OCI-LY7 (cell line): Measurements from ENCODE around the gene PRKG1. TPM values are rescaled to one million over a fixed set of nuclear protein-coding genes. Genes with fewer than 3 reads are reported as not detected.

Source experiments
- BruUV-seq: library from RNA; stranded (reverse); fragments of 400-500 nt; replicated peaks from 2 replicates; lab custom pipeline; 2021; lab: Mats Ljungman, UMichigan
- CTCF ChIA-PET: fragments of 300-600 bp; sonication (Branson Sonifier 250); formaldehyde crosslinking; loops from one replicate; lab custom pipeline; 2022; ENCODE audit warnings: antibody characterized with exemption; ENCODE audit not compliant: unreplicated experiment; lab: Charles Lee
- POLR2A ChIA-PET: fragments of 300-600 bp; sonication (Branson Sonifier 250); formaldehyde crosslinking; loops from one replicate; lab custom pipeline; 2022; ENCODE audit warnings: antibody characterized with exemption; lab: Charles Lee
- DNase-seq: peaks from one replicate; pipeline ENCODE4 v3.0.0-alpha.2; 2015; ENCODE audit warnings: low spot score
- H2AFZ ChIP-seq: fragments of 200-600 bp; sonication (generic), shearing (Covaris generic); 2 replicates; pipeline ENCODE4 v1.6.1; 2014; ENCODE audit warnings: mild to moderate bottlenecking, antibody characterized with exemption, low read length, moderate library complexity
- H3K27ac ChIP-seq: fragments of 200-600 bp; sonication (generic); 2 replicates; pipeline ENCODE4 v1.5.1; 2014; ENCODE audit warnings: mixed run types, low read depth, mild to moderate bottlenecking, moderate library complexity, low read length, inconsistent platforms; ENCODE audit not compliant: poor library complexity, severe bottlenecking
- H3K36me3 ChIP-seq: fragments of 200-600 bp; sonication (generic); 2 replicates; pipeline ENCODE4 v1.6.1; 2014; ENCODE audit warnings: mild to moderate bottlenecking, antibody characterized with exemption, low read length, moderate library complexity, mixed read lengths; ENCODE audit not compliant: insufficient read depth
- H3K4me1 ChIP-seq: fragments of 200-600 bp; sonication (generic); 2 replicates; pipeline ENCODE4 v1.5.1; 2014; ENCODE audit warnings: mild to moderate bottlenecking, low read length; ENCODE audit not compliant: insufficient read depth, poor library complexity, severe bottlenecking
- H3K4me2 ChIP-seq: fragments of 200-600 bp; sonication (generic); 2 replicates; pipeline ENCODE4 v1.6.1; 2014; ENCODE audit warnings: mild to moderate bottlenecking, low read length
- H3K4me3 ChIP-seq: fragments of 200-600 bp; sonication (generic); 2 replicates; pipeline ENCODE4 v1.5.1; 2014; ENCODE audit warnings: mild to moderate bottlenecking, low read depth, low read length; ENCODE audit not compliant: poor library complexity, severe bottlenecking
- H3K79me2 ChIP-seq: fragments of 200-600 bp; sonication (generic); 2 replicates; pipeline ENCODE4 v1.6.1; 2016; ENCODE audit warnings: low read depth, mild to moderate bottlenecking, low read length, moderate library complexity, mixed read lengths; ENCODE audit not compliant: insufficient read depth
- H3K9me2 ChIP-seq: fragments of 200-600 bp; sonication (generic); 2 replicates; pipeline ENCODE4 v1.6.1; 2016; ENCODE audit warnings: mild to moderate bottlenecking, low read length, mixed read lengths; ENCODE audit not compliant: insufficient read depth
- H3K9me3 ChIP-seq: fragments of 200-600 bp; sonication (generic); 2 replicates; pipeline ENCODE4 v1.6.1; 2014; ENCODE audit warnings: mild to moderate bottlenecking, mixed run types, low read length, mixed read lengths
- H4K20me1 ChIP-seq: fragments of 200-600 bp; sonication (generic); 2 replicates; pipeline ENCODE4 v1.6.1; 2014; ENCODE audit warnings: mild to moderate bottlenecking, antibody characterized with exemption, low read length, moderate library complexity, mixed read lengths; ENCODE audit not compliant: insufficient read depth
- CTCF ChIP-seq: fragments of 200-600 bp; sonication (generic); conservative IDR thresholded peaks from 2 replicates; pipeline ENCODE4 v1.5.1; 2014; ENCODE audit warnings: mild to moderate bottlenecking, antibody characterized with exemption, low read length, moderate library complexity, mixed read lengths
- EZH2phosphoT487 ChIP-seq: fragments of 200-600 bp; sonication (generic); IDR thresholded peaks from 2 replicates; pipeline ENCODE4 v1.6.1; 2018; ENCODE audit warnings: low read depth, borderline replicate concordance, mild to moderate bottlenecking, mixed run types, antibody characterized with exemption, low read length, moderate library complexity, mixed read lengths
- intact Hi-C: fragments of 100-400 bp; cut with micrococcal nuclease; formaldehyde crosslinking; loops from one replicate; pipeline ENCODE4 v1.10.0; 2022; ENCODE audit not compliant: unreplicated experiment
- total RNA-seq, 2 experiments: library from RNA; depleted of rRNA in 1 of 2; stranded (reverse); fragments of >200 nt in 1 of 2; shearing (Covaris generic) in 1 of 2; gene quantifications; 2 replicates each; pipeline ENCODE4 v1.2.3, GENCODE V29; 2014 to 2022

Gene PRKG1
- total RNA-seq, 2 experiments from 2014 or later = not detected

DNA sequence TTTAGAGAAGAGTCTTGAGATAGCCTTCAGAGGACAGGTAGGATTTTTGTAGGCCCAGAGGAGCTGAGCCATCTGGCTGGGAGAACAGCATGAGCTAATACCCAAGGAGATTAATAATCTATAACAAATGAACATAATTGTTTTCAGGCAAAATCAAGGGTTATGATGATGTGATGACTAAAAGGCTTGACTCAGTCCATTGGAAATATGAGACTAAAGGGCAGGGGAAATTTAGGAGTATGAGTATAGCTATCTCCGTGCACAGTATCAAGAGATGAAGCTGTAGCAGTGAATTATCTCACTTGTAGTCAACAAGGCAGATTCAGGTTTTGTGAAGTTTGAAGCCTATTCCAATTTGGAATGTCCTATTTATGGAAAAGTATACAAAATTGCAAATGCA lies 585.1 kb downstream of the PRKG1 start:
- no peak overlapping the region for H3K4me2 ChIP-seq
- CTCF ChIA-PET = interaction anchor here (0.8 kb wide), 1 partner anchor 23 kb away, joined by 3 read pairs; no protein-coding TSS in a partner anchor
- H3K79me2 ChIP-seq = no peaks in the 10 kb centered on the region
- no peak overlapping the region for H2AFZ ChIP-seq
- TF ChIP-seq CTCF (no peak), EZH2phosphoT487 (no peak)
- no peaks in the 10 kb centered on the region for H3K9me3 ChIP-seq
- no peak overlapping the region for H3K27ac ChIP-seq
- H3K4me1 ChIP-seq = no peaks in the 10 kb centered on the region
- POLR2A ChIA-PET = interaction anchor here (0.9 to 1.3 kb wide), 2 partner anchors 10 to 13 kb away, joined by 3 read pairs; no protein-coding TSS in a partner anchor
- no peak for DNase-seq
- BruUV-seq = no TSS peak
- intact Hi-C loops = loop anchor here (10.0 kb wide), 2 partner anchors 65 to 525 kb away; no protein-coding TSS in a partner anchor
- no peaks in the 10 kb centered on the region for H4K20me1 ChIP-seq
- H3K36me3 ChIP-seq = no peaks in the 10 kb centered on the region
- H3K4me3 ChIP-seq = no peak overlapping the region
- H3K9me2 ChIP-seq = no peaks in the 10 kb centered on the region

GRCh38 chr10:51663086-51663485 lies 588.8 kb downstream of the PRKG1 start:
- no peaks in the 10 kb centered on the region for H3K9me2 ChIP-seq
- H3K36me3 ChIP-seq = no peaks in the 10 kb centered on the region
- no peak overlapping the region for H3K27ac ChIP-seq
- no peaks in the 10 kb centered on the region for H3K79me2 ChIP-seq
- CTCF ChIA-PET = no interaction called here
- BruUV-seq = no TSS peak
- no peak for TF ChIP-seq EZH2phosphoT487
- no peak for TF ChIP-seq CTCF
- intact Hi-C loops = no loop called here
- H3K9me3 ChIP-seq = no peaks in the 10 kb centered on the region
- H3K4me3 ChIP-seq = no peak overlapping the region
- H4K20me1 ChIP-seq = no peaks in the 10 kb centered on the region
- no peak for DNase-seq
- POLR2A ChIA-PET = interaction anchor here (1.1 kb wide), 1 partner anchor 26 kb away, joined by 5 read pairs; no protein-coding TSS in a partner anchor
- H3K4me1 ChIP-seq = no peaks in the 10 kb centered on the region
- no peak overlapping the region for H3K4me2 ChIP-seq
- no peak overlapping the region for H2AFZ ChIP-seq

DNA sequence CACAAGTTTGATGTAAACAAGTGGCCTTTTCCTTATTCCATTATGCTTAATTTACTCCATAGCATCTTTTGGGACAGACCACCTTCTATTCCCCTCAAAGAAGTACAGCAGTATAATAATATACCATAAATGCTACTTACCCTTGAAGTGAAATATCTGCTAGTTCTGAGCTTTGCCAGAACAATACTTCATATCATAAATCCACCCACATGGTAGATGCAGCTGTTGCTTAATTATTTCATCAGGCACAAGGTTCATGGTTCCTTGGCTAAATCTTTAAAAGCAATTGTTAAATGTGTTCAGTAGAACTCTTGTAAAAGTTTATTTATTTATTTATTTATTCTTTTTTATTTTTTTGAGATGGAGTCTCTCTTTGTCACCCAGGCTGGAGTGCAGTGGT lies 592.2 kb downstream of the PRKG1 start:
- no peak for DNase-seq
- Histone ChIP-seq H3K4me1 (no peaks in the 10 kb centered on the region), H3K36me3 (no peaks in the 10 kb centered on the region), H3K9me2 (no peaks in the 10 kb centered on the region), H3K4me3 (no peak overlapping the region), H2AFZ (no peak overlapping the region), H3K9me3 (no peaks in the 10 kb centered on the region), H3K4me2 (no peak overlapping the region), H3K27ac (no peak overlapping the region), H3K79me2 (no peaks in the 10 kb centered on the region), H4K20me1 (no peaks in the 10 kb centered on the region)
- TF ChIP-seq CTCF = no peak
- TF ChIP-seq EZH2phosphoT487 = no peak
- BruUV-seq = no TSS peak
- ChIA-PET CTCF (no interaction called here), POLR2A (no interaction called here)
- intact Hi-C loops = no loop called here
